ENCODE data around the gene MPZL3. TPM values are rescaled to one million over a fixed set of nuclear protein-coding genes. Genes with fewer than 3 reads are reported as not detected.

MPZL3 gene, protein sequence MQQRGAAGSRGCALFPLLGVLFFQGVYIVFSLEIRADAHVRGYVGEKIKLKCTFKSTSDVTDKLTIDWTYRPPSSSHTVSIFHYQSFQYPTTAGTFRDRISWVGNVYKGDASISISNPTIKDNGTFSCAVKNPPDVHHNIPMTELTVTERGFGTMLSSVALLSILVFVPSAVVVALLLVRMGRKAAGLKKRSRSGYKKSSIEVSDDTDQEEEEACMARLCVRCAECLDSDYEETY
- total RNA-seq (1 to 10 TPM; 1.9 to 4.2 (median 2.7) TPM), polyA plus RNA-seq (1 to 10 TPM; 1.7 to 2.3 TPM)
- long read RNA-seq, donor 1, partial matches to known transcripts, result 0 of 1 reads
- long read RNA-seq, donor 1, other reads (novel, unspliced or antisense), result 0 of 1 reads
- long read RNA-seq, donor 2, partial matches to known transcripts, result 0 of 3 reads
- long read RNA-seq, donor 2, other reads (novel, unspliced or antisense), result 0 of 3 reads
- long read RNA-seq, donor 3, partial matches to known transcripts, result 1 of 13 reads
- long read RNA-seq, donor 3, other reads (novel, unspliced or antisense), result 9 of 13 reads

- intact Hi-C loops (cut with DNase I), result loop anchor here in 1 of 10 donors (5.0 kb wide), 1 partner anchor 55 kb away; no protein-coding TSS in a partner anchor
Measured at GRCh38 chr11:118251858-118252652, at the start of gene MPZL3. Gene MPZL3, minus strand, starts transcription at chr11:118252365. Its CDS starts 71 bp downstream, at chr11:118252294.

GRCh38 chr11:118301600-118302195, 49.5 kb upstream of the MPZL3 start:
- Histone ChIP-seq H3K4me1 (no peaks in the 10 kb centered on the region), H3K4me3 (no peak overlapping the region), H3K36me3 (no peaks in the 10 kb centered on the region), H3K27ac (no peak overlapping the region), H3K9me3 (no peaks in the 10 kb centered on the region), H3K27me3 (peaks cover 0 to 25% (median 9%) of the 10 kb centered on the region in 7 donors)
- DNase-seq (no peak), ATAC-seq (no peak)
- intact Hi-C loops (cut with DNase I), result loop anchor here in 2 of 10 donors (5.0 to 10.0 kb wide), 3 partner anchors 46 to 183 kb away; no protein-coding TSS in a partner anchor
- 61 to 72% methylated on average over 8 of the region's 8 CpGs for WGBS, 2 donors
- TF ChIP-seq CTCF (IDR thresholded peaks at IDR 0.05), result no peak

More at GRCh38 chr11:118251858-118252652, at the start of gene MPZL3:
- Histone ChIP-seq H3K9me3 (no peaks in the 10 kb centered on the region), H3K36me3 (peaks cover 0 to 10% (median 0%) of the 10 kb centered on the region in 9 donors), H3K4me3 (peak within 1 kb of the TSS; percentile 44 to 89 (median 66)), H3K27me3 (peaks cover 0 to 20% (median 0%) of the 10 kb centered on the region in 7 donors), H3K27ac (peak within 1 kb of the TSS in 9 of 10 donors; percentile 60 to 94 (median 73)), H3K4me1 (peaks cover 0 to 28% (median 0%) of the 10 kb centered on the region in 9 donors)
- no peak for TF ChIP-seq CTCF (IDR thresholded peaks at IDR 0.05)
- peak; percentile 47 to 77 for DNase-seq
- WGBS, 2 donors, result 4 to 7% methylated on average over 33 of the region's 33 CpGs
- ATAC-seq, result peak; percentile 61 to 90 (median 82)

DNA sequence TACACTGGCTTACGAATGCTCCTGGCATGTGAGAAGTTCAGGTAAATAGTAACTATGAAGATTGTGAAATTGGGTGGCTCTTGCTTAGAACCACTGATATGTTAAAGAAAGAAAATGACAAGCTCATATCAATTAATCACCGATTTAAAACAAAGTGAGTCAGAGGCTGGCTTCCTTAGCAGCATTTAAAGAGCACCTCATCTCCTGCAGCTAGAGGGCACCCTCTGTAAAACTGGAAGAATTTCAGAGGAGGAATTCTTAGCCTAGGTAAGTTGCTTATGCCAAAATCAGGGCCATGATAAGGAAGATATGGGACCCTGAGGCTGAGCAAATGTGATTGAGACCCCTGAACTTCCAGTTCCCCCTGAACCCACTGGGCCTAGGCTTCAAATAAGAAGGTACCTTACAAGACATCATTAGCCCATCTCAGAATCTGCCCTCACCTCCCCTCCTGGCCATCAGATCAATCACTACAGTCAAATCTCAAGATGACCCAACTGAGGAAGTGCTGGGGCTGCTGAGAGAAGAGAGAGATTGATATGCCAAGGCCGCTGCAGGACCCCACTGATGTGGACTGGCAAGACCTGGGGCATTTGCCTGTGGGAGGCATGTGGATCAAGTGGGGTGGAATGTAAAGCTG, 43.8 kb upstream of the MPZL3 start:
- Histone ChIP-seq H3K4me3 (no peak overlapping the region), H3K9me3 (no peaks in the 10 kb centered on the region), H3K36me3 (no peaks in the 10 kb centered on the region), H3K27me3 (peaks cover 0 to 6% (median 0%) of the 10 kb centered on the region in 7 donors), H3K27ac (no peak overlapping the region), H3K4me1 (no peaks in the 10 kb centered on the region)
- peak in 8 of 9 donors; percentile 10 to 68 (median 59) for TF ChIP-seq CTCF (IDR thresholded peaks at IDR 0.05)
- intact Hi-C loops (cut with DNase I), result loop anchor here in 6 of 10 donors (5.0 to 10.0 kb wide), 5 partner anchors 51 to 191 kb away; partner anchors contain the start of gene UBE4A (in 1 of the 6)
- DNase-seq, result no peak
- 54 to 74% methylated on average over 3 of the region's 3 CpGs for WGBS, 2 donors
- peak in 1 of 8 donors; percentile 29 for ATAC-seq
